ENCODE measurements around the gene TRPM3.

DNA sequence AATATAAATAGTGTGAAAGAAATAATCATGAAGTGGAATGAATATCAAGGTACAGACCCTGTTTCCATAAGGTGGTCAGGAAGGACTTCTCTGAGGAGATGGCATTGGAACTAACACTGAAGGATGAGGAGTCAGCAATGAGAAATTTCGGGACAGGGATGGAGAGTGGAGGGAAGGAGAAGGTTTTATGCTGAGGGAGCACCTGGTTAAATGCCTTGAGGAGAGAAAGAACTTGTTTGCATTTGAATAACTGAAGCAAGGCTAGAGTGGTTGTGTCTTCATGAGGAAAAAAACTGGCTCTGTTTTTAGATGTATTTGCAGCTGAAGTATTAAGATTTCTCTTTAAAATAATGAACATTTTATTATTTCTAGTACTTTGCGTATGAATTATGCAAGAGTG lies 180.8 kb downstream of the TRPM3 start:
- TF ChIP-seq, protein P1, sequence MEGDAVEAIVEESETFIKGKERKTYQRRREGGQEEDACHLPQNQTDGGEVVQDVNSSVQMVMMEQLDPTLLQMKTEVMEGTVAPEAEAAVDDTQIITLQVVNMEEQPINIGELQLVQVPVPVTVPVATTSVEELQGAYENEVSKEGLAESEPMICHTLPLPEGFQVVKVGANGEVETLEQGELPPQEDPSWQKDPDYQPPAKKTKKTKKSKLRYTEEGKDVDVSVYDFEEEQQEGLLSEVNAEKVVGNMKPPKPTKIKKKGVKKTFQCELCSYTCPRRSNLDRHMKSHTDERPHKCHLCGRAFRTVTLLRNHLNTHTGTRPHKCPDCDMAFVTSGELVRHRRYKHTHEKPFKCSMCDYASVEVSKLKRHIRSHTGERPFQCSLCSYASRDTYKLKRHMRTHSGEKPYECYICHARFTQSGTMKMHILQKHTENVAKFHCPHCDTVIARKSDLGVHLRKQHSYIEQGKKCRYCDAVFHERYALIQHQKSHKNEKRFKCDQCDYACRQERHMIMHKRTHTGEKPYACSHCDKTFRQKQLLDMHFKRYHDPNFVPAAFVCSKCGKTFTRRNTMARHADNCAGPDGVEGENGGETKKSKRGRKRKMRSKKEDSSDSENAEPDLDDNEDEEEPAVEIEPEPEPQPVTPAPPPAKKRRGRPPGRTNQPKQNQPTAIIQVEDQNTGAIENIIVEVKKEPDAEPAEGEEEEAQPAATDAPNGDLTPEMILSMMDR (IDR thresholded peaks at IDR 0.05): no peak
- TF ChIP-seq POLR2A (IDR thresholded peaks at IDR 0.05): no peak
